A549 treated with RU486 at 1 μM for 4 hours (cell line): Measurements from ENCODE around the gene P2RY6. TPM values are rescaled to one million over a fixed set of nuclear protein-coding genes. Genes with fewer than 3 reads are reported as not detected.

Experiments used
- total RNA-seq: library from RNA; stranded (reverse); fragments of 200-300 nt; extraction: Qiagen RNA extraction; gene quantifications from 5 replicates; pipeline ENCODE4 v1.2.3, GENCODE V29; 2022; ENCODE audit warnings: low read depth

The P2RY6 gene, protein sequence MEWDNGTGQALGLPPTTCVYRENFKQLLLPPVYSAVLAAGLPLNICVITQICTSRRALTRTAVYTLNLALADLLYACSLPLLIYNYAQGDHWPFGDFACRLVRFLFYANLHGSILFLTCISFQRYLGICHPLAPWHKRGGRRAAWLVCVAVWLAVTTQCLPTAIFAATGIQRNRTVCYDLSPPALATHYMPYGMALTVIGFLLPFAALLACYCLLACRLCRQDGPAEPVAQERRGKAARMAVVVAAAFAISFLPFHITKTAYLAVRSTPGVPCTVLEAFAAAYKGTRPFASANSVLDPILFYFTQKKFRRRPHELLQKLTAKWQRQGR
- 5.9 to 13.3 TPM (median 10.8 TPM) in 5 replicates for total RNA-seq

DNA sequence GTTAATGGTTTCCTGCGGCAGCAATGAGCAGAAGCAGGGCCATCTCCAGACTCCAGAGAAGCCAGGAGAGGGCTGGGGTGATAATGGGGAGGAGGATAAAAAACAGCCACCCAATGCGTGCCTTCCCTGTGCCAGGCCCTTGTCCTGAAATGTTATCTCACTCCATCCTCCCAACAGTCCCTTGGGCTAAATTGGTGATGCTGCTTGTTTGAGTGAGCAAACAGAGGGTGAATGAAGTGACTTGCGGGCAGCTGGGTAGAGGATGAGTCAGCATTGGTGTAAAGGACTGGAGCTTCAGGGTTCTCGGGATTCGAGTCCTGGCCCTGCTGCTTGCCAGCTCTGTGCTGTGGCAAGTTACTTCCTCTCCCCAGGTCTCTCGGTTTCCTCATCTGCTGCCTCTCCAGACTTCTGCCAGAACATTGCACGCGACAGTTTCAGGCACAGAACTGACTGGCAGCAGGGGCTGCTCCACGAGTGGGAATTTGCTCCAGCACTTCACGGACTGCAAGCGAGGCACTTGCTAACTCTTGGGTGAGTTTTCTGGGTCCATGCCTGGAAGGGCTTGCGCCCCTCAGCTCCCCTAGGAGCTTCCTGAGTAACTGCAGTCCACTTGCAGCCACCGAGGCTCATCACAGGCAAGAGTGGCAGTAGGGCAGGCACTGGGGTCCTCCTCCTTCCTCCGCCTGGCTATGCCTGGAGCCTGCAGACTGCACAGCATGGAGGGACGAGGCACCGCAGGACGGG is at the start of gene P2RY6:
Gene P2RY6, plus strand, starts transcription at position 403 of the 744 bp plus-strand sequence. CDS start 24,181 bp downstream, outside the sequence.

DNA sequence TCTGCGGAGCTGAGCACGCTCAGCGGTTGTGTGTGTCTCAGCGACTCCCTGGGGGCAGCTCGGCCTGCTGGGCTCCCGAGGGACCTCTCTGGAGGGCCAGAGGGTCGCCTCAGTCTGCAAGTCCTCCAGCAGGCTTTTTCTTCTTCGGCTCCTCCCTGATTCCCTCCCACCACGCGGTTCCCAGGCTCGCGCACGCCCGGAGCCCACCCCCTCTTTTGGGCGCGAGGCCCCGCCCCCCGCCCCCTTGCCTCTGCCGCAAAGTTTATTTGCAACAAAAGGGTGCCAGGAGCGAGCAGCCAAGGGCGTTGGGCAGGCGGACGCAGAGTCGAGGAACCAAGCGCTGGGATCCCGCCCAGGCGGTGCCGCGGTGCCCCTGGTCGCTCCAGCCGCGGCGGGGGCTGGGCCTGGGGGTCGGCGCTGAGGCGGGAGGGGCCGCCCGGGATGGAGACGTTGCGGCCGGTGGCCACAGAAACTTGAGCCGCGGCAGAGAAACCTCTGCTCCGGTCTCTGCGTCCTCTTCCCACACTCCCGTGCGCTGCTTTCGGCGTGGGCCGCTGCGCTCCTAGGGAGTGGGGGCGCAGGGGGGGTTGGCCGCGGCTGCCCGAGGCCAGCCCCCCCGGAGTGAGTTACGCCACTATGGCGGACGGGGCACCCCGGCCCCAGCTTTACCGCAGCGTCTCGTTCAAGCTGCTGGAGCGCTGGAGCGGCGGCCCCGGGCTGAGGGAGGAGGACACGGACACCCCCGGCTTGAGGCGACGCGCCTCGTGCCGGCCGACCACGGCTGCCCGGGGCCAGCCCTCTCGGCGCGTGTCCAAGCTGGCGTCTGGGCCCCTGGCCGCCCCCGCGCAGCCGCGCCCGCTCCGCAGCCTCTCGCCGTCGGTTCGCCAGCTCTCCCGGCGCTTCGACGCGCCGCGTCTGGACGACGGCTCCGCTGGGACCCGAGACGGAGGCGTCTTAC is 36.1 kb downstream of the P2RY6 start, which contains the start of gene ARHGEF17:
Gene ARHGEF17, plus strand, starts transcription at position 274 of the 958 bp plus-strand sequence. Its CDS starts 363 bp downstream, at position 637.

Other genes starting within 250 kb of the P2RY6 start
- gene FCHSD2, start 130.0 kb upstream of the P2RY6 start, total RNA-seq = 9.5 to 11.8 TPM (median 11.0 TPM) in 5 replicates
- 7.5 to 12.3 TPM (median 10.2 TPM) in 5 replicates for gene P2RY2, start 54.1 kb upstream of the P2RY6 start, total RNA-seq
- 8.5 to 14.0 TPM (median 10.4 TPM) in 5 replicates for gene ARHGEF17, start 35.9 kb downstream of the P2RY6 start, total RNA-seq
- 5.5 to 11.4 TPM (median 10.4 TPM) in 5 replicates for gene RELT, start 104.1 kb downstream of the P2RY6 start, total RNA-seq